GM12874 (cell line): ENCODE measurements around the gene COBLL1.

Source experiments
- TF ChIP-seq, protein P1 (sequence below): IDR thresholded peaks from 2 replicates; pipeline ENCODE4 v1.5.1; 2011; ENCODE audit warnings: low read depth, mild to moderate bottlenecking, control low read depth, low read length, moderate library complexity; ENCODE audit not compliant: insufficient read depth

COBLL1 gene

DNA sequence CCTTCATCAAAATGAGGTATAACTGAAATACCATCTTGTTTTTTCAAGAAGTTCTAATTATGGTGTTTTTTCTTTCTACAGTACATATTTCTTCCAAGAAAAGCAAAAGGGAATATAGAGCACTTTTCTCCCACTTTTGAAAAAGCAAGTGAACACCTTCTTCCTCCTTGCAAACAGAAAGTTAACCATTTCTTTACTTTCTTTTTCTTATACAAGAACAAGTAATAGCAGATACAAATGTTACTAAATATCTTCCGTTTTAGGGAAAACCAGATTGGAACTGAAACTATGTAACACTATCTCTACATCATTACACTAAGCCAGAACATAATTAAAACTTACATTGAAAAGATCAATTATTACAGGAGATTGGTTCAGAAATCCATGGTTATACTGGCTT is 44.0 kb downstream of the COBLL1 start:
- TF ChIP-seq, protein P1, sequence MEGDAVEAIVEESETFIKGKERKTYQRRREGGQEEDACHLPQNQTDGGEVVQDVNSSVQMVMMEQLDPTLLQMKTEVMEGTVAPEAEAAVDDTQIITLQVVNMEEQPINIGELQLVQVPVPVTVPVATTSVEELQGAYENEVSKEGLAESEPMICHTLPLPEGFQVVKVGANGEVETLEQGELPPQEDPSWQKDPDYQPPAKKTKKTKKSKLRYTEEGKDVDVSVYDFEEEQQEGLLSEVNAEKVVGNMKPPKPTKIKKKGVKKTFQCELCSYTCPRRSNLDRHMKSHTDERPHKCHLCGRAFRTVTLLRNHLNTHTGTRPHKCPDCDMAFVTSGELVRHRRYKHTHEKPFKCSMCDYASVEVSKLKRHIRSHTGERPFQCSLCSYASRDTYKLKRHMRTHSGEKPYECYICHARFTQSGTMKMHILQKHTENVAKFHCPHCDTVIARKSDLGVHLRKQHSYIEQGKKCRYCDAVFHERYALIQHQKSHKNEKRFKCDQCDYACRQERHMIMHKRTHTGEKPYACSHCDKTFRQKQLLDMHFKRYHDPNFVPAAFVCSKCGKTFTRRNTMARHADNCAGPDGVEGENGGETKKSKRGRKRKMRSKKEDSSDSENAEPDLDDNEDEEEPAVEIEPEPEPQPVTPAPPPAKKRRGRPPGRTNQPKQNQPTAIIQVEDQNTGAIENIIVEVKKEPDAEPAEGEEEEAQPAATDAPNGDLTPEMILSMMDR = no peak

GRCh38 chr2:164796999-164797398 is 44.6 kb downstream of the COBLL1 start:
- TF ChIP-seq, protein P1 = no peak

- TF ChIP-seq, protein P1 = no peak
Observed at GRCh38 chr2:164794432-164795231, 47.0 kb downstream of the COBLL1 start.

DNA sequence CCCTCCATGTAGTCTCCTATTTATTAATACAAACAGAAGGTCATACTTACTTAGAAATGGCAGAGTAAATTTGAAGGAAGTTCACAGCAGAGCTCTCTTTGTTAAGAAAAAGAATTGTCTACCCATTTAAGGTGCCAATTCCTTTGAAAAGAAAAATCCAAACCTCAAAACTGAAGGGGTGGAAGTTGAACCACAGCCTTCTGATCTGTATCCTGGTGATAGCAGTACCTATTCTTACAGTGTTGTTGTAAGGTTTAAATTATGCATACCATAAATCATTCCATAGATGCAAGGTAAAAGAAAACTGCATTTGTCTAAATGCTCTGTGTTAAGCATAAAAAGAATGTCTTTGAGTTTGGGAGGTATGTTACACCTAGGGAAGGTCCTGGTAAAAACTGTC is 47.6 kb downstream of the COBLL1 start:
- TF ChIP-seq, protein P1 = no peak

- TF ChIP-seq, protein P1 = no peak
Observed at GRCh38 chr2:164793529-164793928, 48.1 kb downstream of the COBLL1 start.

DNA sequence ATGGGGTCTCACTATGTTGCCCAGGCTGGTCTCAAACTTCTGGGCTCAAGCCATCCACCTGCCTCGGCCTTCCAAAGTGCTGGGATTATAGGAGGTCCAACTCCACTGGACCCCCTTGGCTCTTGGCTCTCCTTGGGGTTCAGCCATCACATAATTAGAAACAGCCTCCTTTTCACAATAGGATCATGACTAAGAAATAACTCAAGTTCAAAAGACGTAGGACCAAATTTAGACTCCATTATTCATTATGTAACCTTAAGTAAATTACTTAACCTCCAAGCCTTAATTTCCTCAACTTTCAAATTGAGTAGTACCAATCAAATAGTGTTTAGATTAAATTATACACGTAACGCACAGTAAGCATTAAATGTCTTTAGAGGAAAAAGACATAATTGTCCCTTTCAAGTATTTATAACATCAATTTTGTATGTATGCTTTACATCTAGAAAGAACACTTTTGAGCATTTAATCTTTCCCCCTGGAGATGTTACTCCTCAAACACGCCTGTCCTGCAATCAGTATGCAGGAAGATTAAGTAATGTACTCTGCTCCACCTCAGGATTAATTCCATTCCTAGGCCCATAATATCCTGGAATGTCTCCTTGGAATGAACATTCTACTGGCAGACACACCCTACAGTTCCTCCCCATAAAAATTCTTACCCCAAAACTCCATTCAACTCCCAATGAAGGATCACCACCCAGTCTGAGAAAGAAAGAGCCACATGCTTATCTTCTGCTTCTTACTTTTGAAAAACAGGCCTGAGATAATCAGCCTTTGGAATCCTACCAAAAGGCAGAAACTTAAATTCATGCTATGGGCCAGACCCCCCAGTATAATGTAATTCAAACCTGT is 49.1 kb downstream of the COBLL1 start:
- TF ChIP-seq, protein P1 = no peak

GRCh38 chr2:164789968-164790367 is 51.7 kb downstream of the COBLL1 start:
- TF ChIP-seq, protein P1 = no peak
